Fibroblast of villous mesenchyme (primary cell): ENCODE measurements around the gene ZNRF3. TPM values are rescaled to one million over a fixed set of nuclear protein-coding genes. Genes with fewer than 3 reads are reported as not detected.

Experiments
- DNase-seq: peaks from one replicate; pipeline ENCODE4 v3.0.0-alpha.2; 2010; ENCODE audit warnings: low read depth
- H3K4me3 ChIP-seq: 2 replicates; pipeline ENCODE4 v1.5.1; 2011; ENCODE audit warnings: low read depth, mild to moderate bottlenecking, low read length
- CTCF ChIP-seq: IDR thresholded peaks from 2 replicates; pipeline ENCODE4 v1.5.1; 2012; ENCODE audit warnings: low read depth, mild to moderate bottlenecking, low read length; ENCODE audit not compliant: insufficient read depth
- total RNA-seq: library from RNA; depleted of rRNA; stranded (reverse); fragments of >200 nt; gene quantifications from 2 replicates; pipeline ENCODE4 v1.2.3, GENCODE V29; 2012

ZNRF3 gene
- total RNA-seq, 1 donor, result 1.7 TPM

DNA sequence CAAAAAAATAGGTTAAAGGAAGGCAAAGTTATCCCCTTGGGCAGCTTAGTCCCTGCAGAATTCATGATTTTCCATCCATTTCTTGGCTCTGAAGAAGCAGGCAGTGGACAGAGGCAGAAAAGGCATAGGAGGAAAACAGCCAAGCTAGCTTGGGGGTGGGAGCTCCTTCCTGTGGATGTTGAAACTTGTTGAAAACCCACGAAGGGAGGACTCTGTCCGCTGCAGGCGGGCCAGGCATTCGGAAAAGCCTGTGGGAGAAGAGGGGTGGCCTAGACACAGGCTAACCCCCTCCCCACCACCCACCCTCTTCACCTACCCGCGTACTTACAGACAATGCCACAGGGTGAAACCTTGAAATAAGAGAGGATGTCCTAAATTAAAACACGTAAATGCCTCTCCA, 106.1 kb downstream of the ZNRF3 start:
- TF ChIP-seq CTCF, result no peak
- DNase-seq, result peak; percentile 42
- H3K4me3 ChIP-seq, result no peak overlapping the region

- no peak for TF ChIP-seq CTCF
- no peak for DNase-seq
- no peak overlapping the region for H3K4me3 ChIP-seq
These were observed 106.5 kb downstream of the ZNRF3 start for GRCh38 chr22:28989912-28990311.

- no peak overlapping the region for H3K4me3 ChIP-seq
- DNase-seq, result no peak
- no peak for TF ChIP-seq CTCF
These were observed 109.4 kb downstream of the ZNRF3 start for GRCh38 chr22:28992565-28993356.

DNA sequence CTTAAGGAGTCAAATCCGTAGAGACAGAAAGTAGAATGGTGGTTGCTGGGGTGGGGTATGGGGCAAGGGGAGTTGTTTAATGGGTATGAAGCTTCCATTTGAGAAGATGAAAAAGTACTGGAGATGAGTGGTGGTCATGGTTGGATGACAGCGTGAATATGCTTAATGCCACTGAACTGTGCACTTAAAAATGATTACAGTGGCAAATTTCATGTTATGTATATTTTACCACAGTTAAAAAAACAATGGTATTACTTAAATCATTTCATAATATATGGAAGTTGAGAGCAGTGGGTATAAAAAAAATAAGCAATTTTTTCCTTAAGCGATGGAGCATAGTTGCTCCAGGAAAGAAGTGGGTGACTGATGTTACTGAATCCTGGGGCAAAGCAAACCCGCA, 111.2 kb downstream of the ZNRF3 start:
- DNase-seq, result no peak
- TF ChIP-seq CTCF, result no peak
- no peak overlapping the region for H3K4me3 ChIP-seq

DNA sequence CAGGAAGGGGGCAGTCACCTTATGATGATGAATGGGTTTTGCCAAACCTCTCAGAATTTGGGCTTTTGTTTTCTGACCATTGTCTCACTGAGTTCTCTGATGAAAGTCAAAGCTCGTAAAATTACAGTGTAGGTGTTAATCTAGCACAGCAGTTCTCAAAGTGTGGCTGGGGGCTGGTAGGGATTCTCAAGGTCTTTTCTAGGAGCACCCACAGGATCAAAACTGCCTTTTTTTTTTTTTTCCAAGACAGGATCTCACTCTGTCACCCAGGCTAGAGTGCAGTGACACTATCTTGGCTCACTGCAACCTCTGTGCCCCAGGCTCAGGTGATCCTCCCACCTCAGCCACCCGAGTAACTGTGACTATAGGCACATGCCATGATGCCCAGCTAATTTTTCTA, 112.2 kb downstream of the ZNRF3 start:
- no peak for TF ChIP-seq CTCF
- no peak overlapping the region for H3K4me3 ChIP-seq
- no peak for DNase-seq

DNA sequence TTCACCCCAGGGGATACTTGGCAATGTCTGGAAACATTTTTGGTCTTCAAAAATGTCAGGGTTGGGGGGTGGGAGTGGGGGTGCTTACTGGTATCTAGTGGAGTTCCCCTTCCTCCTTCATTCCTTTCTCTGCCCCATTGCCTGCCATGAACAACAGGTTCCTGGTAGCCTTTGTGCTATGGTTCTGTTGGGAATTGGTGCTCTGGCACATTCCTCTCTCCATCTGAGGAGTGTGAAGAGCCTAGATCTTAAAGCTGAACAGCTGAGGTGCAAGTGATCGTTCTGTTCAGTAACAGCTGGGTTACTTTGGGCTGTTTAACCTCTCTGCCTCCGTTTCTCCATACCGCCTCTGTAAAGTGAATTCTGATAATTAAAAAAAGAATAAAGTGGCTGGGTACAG, 114.0 kb downstream of the ZNRF3 start:
- H3K4me3 ChIP-seq, result no peak overlapping the region
- DNase-seq, result no peak
- no peak for TF ChIP-seq CTCF

DNA sequence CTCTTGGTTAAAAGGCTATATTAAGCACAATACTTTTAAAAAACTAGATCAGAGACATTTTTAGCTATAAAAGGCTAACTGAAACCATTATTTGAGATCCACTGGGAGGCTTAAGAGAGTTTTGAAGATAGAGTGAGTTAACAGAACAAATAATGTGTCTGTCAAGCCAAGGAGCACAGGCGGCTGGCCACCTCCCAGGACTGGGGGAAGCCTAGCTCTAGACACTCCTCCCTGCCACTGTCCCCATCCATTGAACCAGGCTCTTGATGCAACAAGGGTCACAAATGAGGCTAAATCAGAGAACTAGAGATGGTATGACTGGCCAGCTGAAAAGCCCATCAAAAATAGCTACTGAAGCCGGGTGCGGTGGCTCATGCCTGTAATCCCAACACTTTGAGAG, 115.3 kb downstream of the ZNRF3 start:
- TF ChIP-seq CTCF, result no peak
- no peak overlapping the region for H3K4me3 ChIP-seq
- no peak for DNase-seq
